ENCODE measurements around the gene JOSD1. TPM values are rescaled to one million over a fixed set of nuclear protein-coding genes. Genes with fewer than 3 reads are reported as not detected.

Gene JOSD1
- total RNA-seq, 2 experiments from 2014 or later: 303 to 307 TPM

- Histone ChIP-seq H3K27me3 (ENCODE audit: control insufficient read depth in 1 of 2, insufficient read depth in 2 of 2, low read length in 2 of 2) (no peaks in the 10 kb centered on the region), H3K4me3 (ENCODE audit: low read length) (no peak overlapping the region), H3K4me1 (ENCODE audit: insufficient read depth, low read length) (peaks cover 77% of the 10 kb centered on the region), H3K9me3 (ENCODE audit: control insufficient read depth in 1 of 2, insufficient read depth in 1 of 2, low read length in 2 of 2) (no peaks in the 10 kb centered on the region), H3K36me3 (ENCODE audit: insufficient read depth, low read length) (peaks cover 100% of the 10 kb centered on the region), H3K27ac (ENCODE audit: low read depth in 1 of 2, low read length in 2 of 2) (peak overlapping the region in 1 of 2 donors; percentile 50)
- H3K36me3 Mint-ChIP-seq (ENCODE audit: low read depth): peaks cover 98% of the 10 kb centered on the region
- no peak for DNase-seq
- no peak overlapping the region for H3K4me3 Mint-ChIP-seq
- POLR2A ChIA-PET: interaction anchor here (0.7 to 25.2 kb wide), 7 partner anchors 9 to 40 kb away, joined by 3 to 752 read pairs (median 9); partner anchors contain the start of genes GTPBP1 and SUN2
- CTCF ChIA-PET: interaction anchor here (0.7 to 2.4 kb wide), 2 partner anchors 13 to 20 kb away, joined by 3 to 6 read pairs; no protein-coding TSS in a partner anchor
- intact Hi-C loops (cut with DNase I, micrococcal nuclease): no loop called here
- TF ChIP-seq CTCF (IDR thresholded peaks at IDR 0.05): no peak
- no peak for ATAC-seq (ENCODE audit: poor library complexity)
- peak overlapping the region; percentile 84 for H3K27ac Mint-ChIP-seq
- no peaks in the 10 kb centered on the region for H3K27me3 Mint-ChIP-seq
- H3K9me3 Mint-ChIP-seq: no peaks in the 10 kb centered on the region
- peaks cover 47% of the 10 kb centered on the region for H3K4me1 Mint-ChIP-seq (ENCODE audit: low read depth)
Measured at GRCh38 chr22:38745676-38746460, 45.1 kb upstream of the JOSD1 start.

GRCh38 chr22:38744981-38745380 lies 44.2 kb upstream of the JOSD1 start:
- CTCF ChIA-PET: interaction anchor here (0.7 kb wide), 1 partner anchor 21 kb away, joined by 3 read pairs; no protein-coding TSS in a partner anchor
- peaks cover 45% of the 10 kb centered on the region for H3K4me1 Mint-ChIP-seq (ENCODE audit: low read depth)
- H3K4me3 Mint-ChIP-seq: peak overlapping the region; percentile 63
- peak overlapping the region in 1 of 2 donors; percentile 3 for H3K27ac ChIP-seq (ENCODE audit: low read depth in 1 of 2, low read length in 2 of 2)
- no peaks in the 10 kb centered on the region for H3K27me3 Mint-ChIP-seq
- no peak for ATAC-seq (ENCODE audit: poor library complexity)
- POLR2A ChIA-PET: interaction anchor here (0.7 to 25.2 kb wide), 4 partner anchors 10 to 21 kb away, joined by 3 to 752 read pairs (median 21); no protein-coding TSS in a partner anchor
- H3K27me3 ChIP-seq (ENCODE audit: control insufficient read depth in 1 of 2, insufficient read depth in 2 of 2, low read length in 2 of 2): no peaks in the 10 kb centered on the region
- H3K4me3 ChIP-seq (ENCODE audit: low read length): no peak overlapping the region
- no peaks in the 10 kb centered on the region for H3K9me3 Mint-ChIP-seq
- peaks cover 100% of the 10 kb centered on the region for H3K36me3 ChIP-seq (ENCODE audit: insufficient read depth, low read length)
- no peak for DNase-seq
- H3K36me3 Mint-ChIP-seq (ENCODE audit: low read depth): peaks cover 98% of the 10 kb centered on the region
- intact Hi-C loops (cut with DNase I, micrococcal nuclease): no loop called here
- peaks cover 77% of the 10 kb centered on the region for H3K4me1 ChIP-seq (ENCODE audit: insufficient read depth, low read length)
- peak overlapping the region; percentile 84 for H3K27ac Mint-ChIP-seq
- TF ChIP-seq CTCF (IDR thresholded peaks at IDR 0.05): no peak
- no peaks in the 10 kb centered on the region for H3K9me3 ChIP-seq (ENCODE audit: control insufficient read depth in 1 of 2, insufficient read depth in 1 of 2, low read length in 2 of 2)

- Mint-ChIP-seq H3K27me3 (no peaks in the 10 kb centered on the region), H3K4me3 (no peak overlapping the region), H3K36me3 (ENCODE audit: low read depth) (peaks cover 98% of the 10 kb centered on the region), H3K4me1 (ENCODE audit: low read depth) (peaks cover 39% of the 10 kb centered on the region), H3K9me3 (no peaks in the 10 kb centered on the region), H3K27ac (peak overlapping the region; percentile 84)
- ATAC-seq (ENCODE audit: poor library complexity) (no peak), DNase-seq (no peak)
- no peak for TF ChIP-seq CTCF (IDR thresholded peaks at IDR 0.05)
- intact Hi-C loops (cut with DNase I, micrococcal nuclease): no loop called here
- no peaks in the 10 kb centered on the region for H3K9me3 ChIP-seq (ENCODE audit: control insufficient read depth in 1 of 2, insufficient read depth in 1 of 2, low read length in 2 of 2)
- CTCF ChIA-PET: interaction anchor here (1.1 to 1.7 kb wide), 3 partner anchors 9 to 61 kb away, joined by 3 to 5 read pairs (median 3); partner anchors contain the start of gene TOMM22
- peak overlapping the region; percentile 3 to 26 for H3K27ac ChIP-seq (ENCODE audit: low read depth in 1 of 2, low read length in 2 of 2)
- no peak overlapping the region for H3K4me3 ChIP-seq (ENCODE audit: low read length)
- H3K36me3 ChIP-seq (ENCODE audit: insufficient read depth, low read length): peaks cover 100% of the 10 kb centered on the region
- POLR2A ChIA-PET: interaction anchor here (0.7 to 25.2 kb wide), 5 partner anchors 9 to 101 kb away, joined by 3 to 752 read pairs (median 4); partner anchors contain the start of genes GTPBP1, NPTXR and SUN2
- peaks cover 79% of the 10 kb centered on the region for H3K4me1 ChIP-seq (ENCODE audit: insufficient read depth, low read length)
- no peaks in the 10 kb centered on the region for H3K27me3 ChIP-seq (ENCODE audit: control insufficient read depth in 1 of 2, insufficient read depth in 2 of 2, low read length in 2 of 2)
Measured at GRCh38 chr22:38742176-38742942, 41.6 kb upstream of the JOSD1 start.

All from CD4-positive, alpha-beta T cell (primary cell).